Epidermal melanocyte (primary cell): ENCODE measurements around the gene ALOX12.

Experiments
- DNase-seq: peaks from one replicate; pipeline ENCODE4 v3.0.0; 2011; ENCODE audit warnings: low spot score; ENCODE audit not compliant: insufficient read length

ALOX12 gene

GRCh38 chr17:7021993-7022778 lies 26.3 kb downstream of the ALOX12 start:
- DNase-seq, result peak; percentile 83

GRCh38 chr17:7022781-7023571 lies 27.1 kb downstream of the ALOX12 start, which contains the start of gene BCL6B:
Gene BCL6B (plus strand): TSS chr17:7023050. CDS start chr17:7023672, 622 bp downstream.
- peak; percentile 3 for DNase-seq

GRCh38 chr17:7023576-7024401 lies 27.9 kb downstream of the ALOX12 start:
- DNase-seq, result peak; percentile 63

DNA sequence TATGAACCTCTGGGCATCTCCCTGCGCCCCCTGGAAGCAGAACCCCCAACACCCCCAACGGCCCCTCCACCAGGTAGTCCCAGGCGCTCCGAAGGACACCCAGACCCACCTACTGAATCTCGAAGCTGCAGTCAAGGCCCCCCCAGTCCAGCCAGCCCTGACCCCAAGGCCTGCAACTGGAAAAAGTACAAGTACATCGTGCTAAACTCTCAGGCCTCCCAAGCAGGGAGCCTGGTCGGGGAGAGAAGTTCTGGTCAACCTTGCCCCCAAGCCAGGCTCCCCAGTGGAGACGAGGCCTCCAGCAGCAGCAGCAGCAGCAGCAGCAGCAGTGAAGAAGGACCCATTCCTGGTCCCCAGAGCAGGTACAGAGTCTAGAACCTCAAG lies 28.5 kb downstream of the ALOX12 start:
- DNase-seq, result no peak

GRCh38 chr17:7025245-7025644 lies 29.4 kb downstream of the ALOX12 start:
- DNase-seq, result no peak

DNA sequence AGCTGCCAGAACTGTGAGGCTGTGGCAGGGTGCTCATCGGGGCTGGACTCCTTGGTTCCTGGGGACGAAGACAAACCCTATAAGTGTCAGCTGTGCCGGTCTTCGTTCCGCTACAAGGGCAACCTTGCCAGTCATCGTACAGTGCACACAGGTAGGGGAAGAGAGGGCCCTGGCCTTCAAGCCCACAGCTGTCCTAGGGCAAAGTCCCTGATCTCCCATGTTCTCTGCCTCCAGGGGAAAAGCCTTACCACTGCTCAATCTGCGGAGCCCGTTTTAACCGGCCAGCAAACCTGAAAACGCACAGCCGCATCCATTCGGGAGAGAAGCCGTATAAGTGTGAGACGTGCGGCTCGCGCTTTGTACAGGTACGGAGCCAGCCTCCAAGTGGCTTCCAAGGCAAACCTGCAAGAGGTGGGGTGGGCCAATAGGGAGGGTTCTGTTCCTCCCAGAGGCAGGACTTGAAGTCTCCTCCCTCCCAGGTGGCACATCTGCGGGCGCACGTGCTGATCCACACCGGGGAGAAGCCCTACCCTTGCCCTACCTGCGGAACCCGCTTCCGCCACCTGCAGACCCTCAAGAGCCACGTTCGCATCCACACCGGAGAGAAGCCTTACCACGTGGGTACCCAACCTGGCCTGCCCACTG lies 30.7 kb downstream of the ALOX12 start:
- no peak for DNase-seq

DNA sequence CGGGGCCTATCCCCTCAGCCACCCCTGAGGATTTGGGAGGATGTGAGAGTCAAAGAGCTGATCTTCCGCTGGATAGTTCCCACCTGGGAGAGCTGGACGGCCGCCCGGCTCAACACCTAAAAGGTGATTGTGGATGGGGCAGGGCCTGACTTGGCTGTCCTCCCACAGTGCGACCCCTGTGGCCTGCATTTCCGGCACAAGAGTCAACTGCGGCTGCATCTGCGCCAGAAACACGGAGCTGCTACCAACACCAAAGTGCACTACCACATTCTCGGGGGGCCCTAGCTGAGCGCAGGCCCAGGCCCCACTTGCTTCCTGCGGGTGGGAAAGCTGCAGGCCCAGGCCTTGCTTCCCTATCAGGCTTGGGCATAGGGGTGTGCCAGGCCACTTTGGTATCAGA lies 31.5 kb downstream of the ALOX12 start:
- no peak for DNase-seq

DNA sequence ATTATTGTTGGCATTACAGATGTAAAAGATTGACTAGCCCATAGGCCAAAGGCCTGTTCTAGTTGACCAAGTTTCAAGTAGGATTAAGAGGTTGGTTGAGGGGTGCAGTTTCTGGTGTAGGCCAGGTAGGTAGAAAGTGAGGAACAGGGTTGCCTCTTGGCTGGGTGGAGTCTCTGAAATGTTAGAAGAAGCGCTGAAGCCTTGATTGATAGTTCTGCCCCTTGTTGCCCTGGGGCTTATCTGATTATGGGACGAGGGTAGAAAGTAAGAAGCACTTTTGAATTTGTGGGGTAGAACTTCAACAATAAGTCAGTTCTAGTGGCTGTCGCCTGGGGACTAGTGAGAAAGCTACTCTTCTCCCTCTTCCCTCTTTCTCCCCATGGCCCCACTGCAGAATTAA lies 33.2 kb downstream of the ALOX12 start:
- no peak for DNase-seq

- DNase-seq, result no peak
These were observed 33.8 kb downstream of the ALOX12 start for GRCh38 chr17:7029659-7030058.

GRCh38 chr17:7034955-7035590 lies 39.2 kb downstream of the ALOX12 start:
- no peak for DNase-seq

GRCh38 chr17:7035591-7036368 lies 39.9 kb downstream of the ALOX12 start, which contains the start of gene SLC16A13:
Gene SLC16A13 (plus strand): TSS chr17:7036015. CDS start chr17:7036383, 368 bp downstream.
- DNase-seq, result peak; percentile 99

- DNase-seq, result no peak
These were observed 42.4 kb downstream of the ALOX12 start for GRCh38 chr17:7038025-7038862.

GRCh38 chr17:7039832-7040231 lies 44.0 kb downstream of the ALOX12 start:
- no peak for DNase-seq

DNA sequence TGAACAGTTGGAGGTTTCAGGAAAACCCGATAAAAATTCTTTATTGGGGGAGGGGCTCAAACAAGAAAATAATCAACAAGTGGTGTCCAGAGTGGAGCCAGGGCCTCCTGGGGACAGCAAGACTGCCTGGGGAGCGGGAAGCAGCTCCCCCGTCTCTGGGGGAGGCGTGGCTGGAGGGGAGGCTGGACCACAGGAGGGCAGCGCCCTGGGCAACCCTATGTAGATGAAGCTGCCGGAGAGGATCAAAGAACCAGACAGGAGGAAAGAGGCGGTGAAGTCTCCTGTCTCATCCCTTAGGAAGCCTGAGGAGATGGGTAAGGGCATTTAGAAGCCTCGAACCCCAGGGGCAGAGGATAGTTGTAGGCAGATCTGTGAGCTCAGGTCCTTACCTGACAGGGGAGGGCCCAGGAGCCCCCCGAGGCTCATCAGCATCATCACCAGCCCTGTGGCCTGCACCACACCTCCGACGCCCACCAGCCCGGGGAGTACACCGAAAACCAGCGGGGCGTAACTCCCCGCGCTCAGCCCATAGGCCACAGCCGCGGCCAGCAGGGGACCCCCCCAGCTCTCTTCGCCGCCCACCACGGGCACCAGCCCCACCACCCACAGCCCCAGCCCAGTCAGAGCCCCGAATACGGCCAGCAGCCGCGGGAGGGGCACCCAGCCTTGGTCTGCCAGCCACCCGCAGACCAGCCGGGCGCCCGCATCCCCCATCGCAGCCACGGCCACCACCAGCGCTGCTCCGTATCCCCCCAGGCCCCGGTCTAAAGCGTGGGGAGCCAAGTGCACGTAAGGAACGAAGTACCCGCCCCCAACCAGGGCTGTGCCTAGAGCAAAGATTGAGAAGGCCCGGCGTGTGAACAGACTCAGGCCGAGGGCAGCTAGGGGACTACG lies 46.0 kb downstream of the ALOX12 start:
- DNase-seq, result no peak

DNA sequence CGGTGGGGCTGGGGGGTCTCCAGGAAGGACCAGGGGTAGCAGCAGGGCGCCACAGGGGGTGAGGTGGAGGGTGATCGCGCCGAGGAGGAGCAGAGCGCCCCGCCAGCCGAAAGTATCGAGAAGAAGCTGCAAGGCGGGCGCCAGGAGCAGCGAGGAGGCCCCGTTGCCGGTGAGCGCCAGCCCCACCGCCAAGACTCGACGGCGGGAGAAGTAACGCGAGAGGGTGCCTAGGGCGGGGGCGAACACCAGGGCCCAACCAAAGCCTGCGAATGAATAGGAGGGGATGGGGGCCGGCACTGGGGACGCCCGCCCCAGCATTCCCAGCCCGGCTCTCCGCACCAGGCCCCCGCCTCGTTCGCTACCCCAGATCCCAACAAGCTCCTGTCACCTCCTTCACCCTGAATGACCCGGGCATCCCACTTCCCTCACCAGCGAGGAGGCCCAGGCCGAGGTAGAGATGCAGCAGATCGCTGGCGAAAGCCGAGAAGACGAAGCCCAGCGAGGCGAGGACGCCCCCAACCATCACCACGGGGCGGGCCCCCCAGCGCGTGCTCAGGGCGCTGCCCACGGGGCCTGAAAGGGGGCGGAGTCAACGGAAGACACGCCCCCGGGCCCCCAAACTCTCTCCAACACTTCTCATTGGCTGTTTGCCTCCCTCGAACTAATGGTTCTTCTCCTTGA lies 46.8 kb downstream of the ALOX12 start:
- DNase-seq, result no peak

- no peak for DNase-seq
These were observed 47.3 kb downstream of the ALOX12 start for GRCh38 chr17:7043182-7043496.

DNA sequence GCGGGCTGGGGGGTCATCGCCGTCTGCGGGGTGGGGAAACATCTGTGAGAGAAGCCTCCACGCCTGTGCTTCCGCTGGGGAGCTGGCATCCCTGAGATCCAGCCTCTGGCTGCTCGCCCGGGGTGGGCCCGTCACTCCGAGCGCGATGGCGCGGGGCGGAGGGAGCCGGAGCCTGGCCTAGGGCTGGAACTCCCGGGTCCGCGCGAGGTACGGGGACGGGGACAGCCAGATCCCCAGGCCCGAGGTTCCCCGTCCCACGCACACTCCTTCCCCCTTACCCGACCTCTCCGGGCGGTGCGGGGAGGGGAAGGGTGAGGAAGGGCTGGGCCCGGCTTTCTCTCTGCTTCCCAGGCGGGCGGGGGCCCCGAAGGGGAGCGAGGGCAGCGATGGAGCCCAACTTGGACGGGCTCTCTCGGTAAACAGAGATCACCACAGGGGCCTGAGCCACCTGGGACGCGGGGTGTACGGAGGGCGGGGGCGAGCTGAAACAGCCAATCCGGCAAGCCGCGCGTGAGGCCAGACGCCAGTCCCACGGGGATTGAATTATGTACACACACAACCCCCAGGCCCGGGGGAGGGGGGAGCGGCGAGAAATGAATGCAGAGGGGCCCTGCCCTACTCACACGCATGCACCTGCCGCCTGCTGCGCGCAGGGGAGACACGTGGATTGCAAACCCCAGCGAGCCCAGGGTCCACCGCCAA lies 47.8 kb downstream of the ALOX12 start, which contains the start of gene SLC16A11:
Gene SLC16A11, minus strand, starts transcription at position 596 of the 702 bp plus-strand sequence. Its CDS starts 579 bp downstream, at position 17.
- no peak for DNase-seq
